Stimulated activated naive CD4-positive, alpha-beta T cell (primary cell): ENCODE results near the gene PSMB8.
"Not testable (repeated sequence)": the region's sequence is repeated elsewhere in the genome, so short reads cannot be mapped to it uniquely, and the experiment has no call there.

Experiments used
- DNase-seq, 6 experiments: peaks; one replicate each; lab custom pipeline; 2025; lab: John Stamatoyannopoulos, UW

PSMB8 gene

DNA sequence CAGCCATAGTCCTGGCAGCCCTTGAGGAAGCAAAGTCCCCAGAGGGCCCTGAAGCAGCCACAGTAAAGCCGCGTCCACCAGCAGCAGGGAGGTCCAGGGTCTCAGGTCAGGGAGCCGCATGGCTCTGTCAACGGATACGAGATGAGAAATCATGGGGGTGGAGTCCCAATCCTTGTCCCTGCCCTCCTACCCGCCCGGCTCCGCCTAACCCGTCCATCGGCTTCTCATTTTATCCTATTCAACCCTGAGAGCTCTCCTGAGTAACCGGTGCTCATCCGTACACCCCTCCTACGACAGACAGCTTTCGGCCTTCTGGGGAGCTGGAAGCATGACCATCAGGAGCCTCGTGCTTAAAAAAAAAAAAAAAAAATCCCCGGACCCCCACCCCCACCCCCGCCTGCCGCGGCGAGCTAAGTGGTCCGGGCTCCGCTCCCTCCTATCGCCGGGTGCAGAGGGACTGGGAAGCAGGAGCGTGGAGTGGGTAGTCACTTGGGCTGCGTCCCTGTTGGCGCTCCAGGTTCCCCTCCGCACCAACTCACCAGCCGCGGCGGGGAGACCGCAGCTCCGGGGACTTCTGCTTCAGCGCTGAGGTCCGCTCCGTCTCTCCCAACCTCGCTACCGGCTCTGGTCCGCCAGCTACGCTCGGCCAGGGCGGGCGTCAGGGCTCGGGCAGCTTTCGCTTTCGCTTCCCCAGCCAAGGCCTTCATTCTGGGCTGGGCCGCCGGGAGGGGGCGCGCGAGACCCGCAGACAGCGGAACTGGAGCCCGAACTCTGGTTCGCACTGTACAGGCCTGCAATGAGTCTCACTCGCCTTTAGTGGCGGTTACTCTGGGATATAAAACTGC is 5.5 kb downstream of the PSMB8 start, which contains the start of gene TAP2:
Gene TAP2, minus strand, starts transcription at position 626 of the 845 bp plus-strand sequence. Its CDS starts 506 bp downstream, at position 120.
- DNase-seq, result peak; percentile 90 to 97 (median 96)

DNA sequence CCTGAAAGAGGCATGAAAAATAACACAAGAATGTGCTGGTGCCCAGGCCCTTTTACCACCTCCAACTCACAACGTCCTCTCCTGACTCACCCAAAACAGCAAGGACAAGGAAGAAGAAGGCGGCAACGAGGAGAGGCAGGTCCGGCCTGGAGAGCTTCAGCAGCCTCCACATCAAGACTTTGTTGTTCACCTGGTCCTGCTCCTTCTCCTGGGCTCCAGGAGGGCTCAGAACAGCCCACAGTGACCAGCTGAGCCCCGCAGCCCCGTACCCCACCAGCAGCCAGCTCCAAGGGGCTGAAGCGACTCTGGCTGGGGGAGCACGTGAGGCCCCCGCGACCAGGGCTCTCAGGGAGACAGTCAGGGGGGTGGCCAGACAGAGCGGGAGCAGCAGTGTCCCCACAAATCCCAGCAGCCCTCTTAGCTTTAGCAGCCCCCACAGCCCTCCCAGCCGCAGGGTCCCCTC is 6.2 kb downstream of the PSMB8 start:
- no peak for DNase-seq

DNA sequence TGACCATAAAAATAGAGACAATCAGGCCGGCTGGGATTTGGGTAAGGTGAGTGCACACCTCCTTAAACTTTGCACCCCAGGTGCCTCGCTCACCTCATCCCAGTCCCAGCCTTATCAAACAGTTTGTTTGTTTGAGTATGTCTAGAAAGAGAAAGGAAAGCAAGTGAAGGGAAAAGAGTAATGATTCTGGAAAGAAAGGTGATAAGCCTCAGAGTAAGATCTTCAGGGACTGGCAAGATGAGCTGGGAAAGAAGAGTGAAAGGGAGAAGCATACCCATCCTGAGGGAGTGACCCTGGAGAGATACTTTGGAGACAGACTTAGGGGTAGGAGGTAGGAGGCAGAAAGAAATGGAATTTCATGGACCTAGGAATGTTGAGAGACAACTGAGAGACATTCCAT is 7.0 kb downstream of the PSMB8 start:
- no peak for DNase-seq

- DNase-seq, result no peak
Observed at GRCh38 chr6:32835167-32835893, 8.5 kb downstream of the PSMB8 start.

DNA sequence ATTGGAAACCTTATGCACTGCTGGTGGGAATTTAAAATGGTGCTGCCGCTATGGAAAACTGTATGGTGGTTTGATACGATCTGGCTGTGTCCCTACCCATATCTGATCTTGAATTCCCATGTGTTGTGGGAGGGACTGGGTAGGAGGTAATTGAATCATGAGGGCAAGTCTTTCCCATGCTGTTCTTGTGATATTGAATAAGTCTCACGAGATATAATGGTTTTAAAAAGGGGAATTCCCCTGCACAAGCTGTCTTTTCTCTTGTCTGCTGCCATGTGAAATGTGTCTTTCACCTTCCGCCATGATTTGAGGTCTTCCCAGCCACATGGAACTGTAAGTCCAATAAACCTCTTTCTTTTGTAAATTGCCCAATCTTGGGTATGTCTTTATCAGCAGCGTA is 10.2 kb downstream of the PSMB8 start:
- DNase-seq, result no peak

GRCh38 chr6:32832535-32832934 is 11.3 kb downstream of the PSMB8 start:
- no peak for DNase-seq

DNA sequence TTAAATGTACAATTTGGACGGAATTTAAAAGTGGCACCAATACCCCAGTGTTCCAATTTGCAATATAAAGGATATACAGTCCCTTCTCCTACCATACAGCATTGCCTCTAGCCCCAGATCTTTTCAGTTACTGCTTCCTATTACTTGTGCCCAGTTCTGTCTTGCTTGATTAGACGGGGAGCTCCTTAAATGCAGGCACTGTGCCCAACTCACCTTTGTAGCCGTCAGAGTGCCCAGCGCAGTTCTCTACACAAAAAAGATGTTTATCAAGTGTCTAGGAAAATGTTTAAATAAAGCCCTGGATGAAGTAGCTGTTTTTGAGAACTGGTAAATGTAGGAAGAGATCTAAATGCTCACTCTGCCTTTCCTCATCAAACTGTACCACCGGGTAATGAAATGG is 12.9 kb downstream of the PSMB8 start:
- DNase-seq, result no peak

- DNase-seq, result no peak
Observed at GRCh38 chr6:32830017-32830416, 13.8 kb downstream of the PSMB8 start.

DNA sequence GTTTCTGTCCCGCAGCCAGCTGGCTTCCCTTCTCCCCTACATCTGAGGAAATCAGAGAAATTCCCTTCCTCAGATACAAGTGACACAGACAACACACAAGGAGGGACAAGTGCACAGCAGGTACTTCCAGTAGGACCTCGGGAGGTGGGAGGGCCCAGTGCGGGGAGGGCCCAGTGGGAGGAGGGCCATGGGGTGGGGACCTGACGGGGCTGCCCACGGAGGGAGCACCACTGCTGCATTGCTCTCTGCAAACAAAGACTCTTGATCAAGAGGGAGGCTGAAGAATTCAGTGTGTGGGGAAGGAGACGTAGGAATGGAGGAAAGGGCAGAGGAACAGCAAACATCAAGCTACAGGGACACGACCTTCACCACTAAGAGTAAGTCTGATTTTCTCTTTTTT is 14.4 kb downstream of the PSMB8 start:
- no peak for DNase-seq

GRCh38 chr6:32827025-32827424 is 16.8 kb downstream of the PSMB8 start:
- no peak for DNase-seq

GRCh38 chr6:32825966-32826365 is 17.9 kb downstream of the PSMB8 start:
- no peak for DNase-seq

GRCh38 chr6:32819729-32820128 is 24.1 kb downstream of the PSMB8 start:
- no peak for DNase-seq

DNA sequence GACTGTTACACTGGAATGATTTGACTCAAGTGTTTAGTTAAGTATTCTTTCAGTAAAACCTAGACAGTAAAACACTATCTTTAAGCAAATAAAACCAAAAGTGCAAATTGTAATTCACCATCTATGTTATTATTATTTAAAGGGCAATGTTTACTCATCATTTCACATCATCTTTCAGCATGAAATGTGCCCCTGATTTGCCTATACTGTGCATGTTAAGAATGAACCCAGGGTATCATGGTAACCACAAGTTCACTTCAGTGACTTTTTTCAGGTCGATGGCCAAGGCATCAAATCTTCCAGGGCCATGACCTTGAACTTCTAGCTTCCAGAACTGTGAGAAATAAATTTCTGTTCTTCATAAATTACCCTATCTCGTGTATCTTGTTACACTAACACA is 25.0 kb downstream of the PSMB8 start:
- no peak for DNase-seq

DNA sequence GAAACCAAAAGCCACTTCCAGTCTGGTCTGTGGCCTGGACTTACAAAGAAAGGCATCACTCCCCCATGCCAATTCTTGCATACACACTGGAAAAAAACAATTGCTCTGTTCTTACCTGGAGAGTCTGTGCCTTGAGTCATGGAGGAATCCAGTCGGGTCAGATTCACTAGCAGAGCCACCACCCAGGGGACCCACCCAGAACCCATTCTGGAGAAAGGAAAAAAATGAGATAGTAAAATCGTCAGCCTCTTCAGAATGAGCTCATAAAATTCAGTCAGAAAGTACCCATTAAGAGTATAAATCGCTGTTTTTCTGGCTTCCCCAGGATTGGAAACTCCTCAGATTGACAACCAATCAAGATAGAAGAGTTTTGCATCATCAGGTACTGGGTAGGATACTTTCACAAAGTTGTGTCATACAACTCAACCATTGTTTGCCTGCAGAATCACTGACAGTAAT is 27.1 kb downstream of the PSMB8 start, which contains the start of gene HLA-DOB:
Gene HLA-DOB, minus strand, starts transcription at position 257 of the 459 bp plus-strand sequence. Its CDS starts 51 bp downstream, at position 206.
- no peak for DNase-seq

GRCh38 chr6:32815996-32816395 is 27.9 kb downstream of the PSMB8 start:
- no peak for DNase-seq

DNA sequence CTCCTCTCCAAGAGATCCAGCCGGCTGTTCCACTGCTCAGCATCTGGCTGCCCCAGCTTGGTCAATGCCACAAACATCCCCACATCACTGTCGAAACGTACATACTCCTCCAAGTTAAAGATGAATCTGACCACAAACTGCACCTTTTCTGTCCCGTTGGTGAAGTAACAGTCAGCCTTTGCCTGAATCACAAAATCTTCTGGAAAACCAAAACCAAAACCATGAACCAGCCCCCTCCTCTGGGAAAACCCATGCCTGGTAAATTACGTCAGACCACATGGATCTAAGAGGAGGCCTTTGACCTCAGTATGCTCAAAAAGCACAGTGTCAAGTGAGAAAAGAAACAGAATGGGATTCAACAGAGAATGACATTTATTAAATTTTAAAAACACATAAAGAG is 28.7 kb downstream of the PSMB8 start:
- DNase-seq, result no peak

DNA sequence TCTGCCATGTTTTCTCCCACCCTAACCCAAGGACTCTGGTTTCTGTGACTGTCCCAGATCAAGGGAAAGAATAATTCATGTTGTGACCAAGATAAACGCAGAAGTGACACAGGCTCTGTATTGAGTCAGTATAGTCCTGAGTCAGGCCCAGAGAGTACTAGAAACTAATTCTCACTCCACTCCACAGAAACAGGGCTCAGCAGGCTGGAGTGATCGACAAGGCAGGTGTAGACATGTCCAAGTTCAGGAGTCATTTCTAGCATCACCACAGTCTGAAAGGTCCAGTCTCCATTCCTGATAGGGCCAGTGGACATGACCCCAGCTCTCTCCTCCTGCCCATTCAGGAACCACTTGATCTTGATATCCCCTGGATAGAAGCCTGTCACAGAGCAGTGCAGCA is 29.7 kb downstream of the PSMB8 start:
- DNase-seq, result no peak

- DNase-seq, result no peak
Observed at GRCh38 chr6:32809171-32809570, 34.7 kb downstream of the PSMB8 start.

- DNase-seq, result no peak
Observed at GRCh38 chr6:32807020-32807580, 36.7 kb downstream of the PSMB8 start.

GRCh38 chr6:32805404-32805803 is 38.4 kb downstream of the PSMB8 start:
- DNase-seq, result not testable (repeated sequence)

GRCh38 chr6:32803416-32803815 is 40.4 kb downstream of the PSMB8 start:
- DNase-seq, result no peak

DNA sequence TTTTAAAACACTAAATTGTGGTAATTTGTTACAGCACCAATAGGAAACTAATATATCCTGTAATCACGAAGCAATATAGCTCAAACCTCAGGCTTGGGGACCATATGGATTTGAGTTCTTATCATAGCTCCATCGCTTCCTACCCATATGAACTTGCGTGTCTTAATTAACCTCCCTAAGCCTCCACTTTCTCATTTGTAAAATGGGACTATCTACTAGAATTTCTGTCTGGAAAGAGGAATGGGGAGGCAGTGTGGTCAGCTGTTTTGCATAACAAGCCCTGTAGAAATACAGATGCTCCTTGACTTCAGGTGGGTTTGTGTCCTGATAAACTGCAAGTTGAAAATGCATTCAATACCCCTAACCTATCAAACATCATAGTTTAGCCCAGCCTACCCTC is 44.1 kb downstream of the PSMB8 start:
- DNase-seq, result no peak

DNA sequence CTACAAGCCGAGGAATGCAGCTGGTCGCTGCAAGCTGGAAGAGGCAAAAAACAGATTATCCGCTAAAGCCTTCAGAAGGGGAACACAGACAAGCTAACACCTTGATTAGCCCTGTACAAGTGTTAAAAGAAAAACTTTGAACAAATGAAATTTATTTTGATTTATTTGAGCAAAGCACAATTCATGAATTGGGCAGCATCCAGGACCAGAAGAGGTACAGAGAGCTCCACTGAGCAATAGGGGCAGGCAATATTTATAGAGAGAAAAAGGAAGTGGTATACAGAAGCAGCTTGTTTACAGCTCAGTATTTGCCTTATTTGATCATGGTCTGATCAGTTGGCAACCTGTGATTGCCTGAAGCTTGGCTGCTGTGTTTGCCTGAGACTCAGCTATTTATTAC is 44.7 kb downstream of the PSMB8 start:
- DNase-seq, result no peak
